ENCODE results near the gene TRIM67.

Gene TRIM67

GRCh38 chr1:231185391-231185790 is 23.5 kb downstream of the TRIM67 start:
- no peak for DNase-seq
- H3K4me3 ChIP-seq (ENCODE audit: low read depth, low read length), result no peak overlapping the region
- no peaks in the 10 kb centered on the region for H3K36me3 ChIP-seq
- TF ChIP-seq CTCF (IDR thresholded peaks at IDR 0.05; ENCODE audit: low read depth, low read length), result no peak
- H3K27me3 ChIP-seq, result no peaks in the 10 kb centered on the region
- H3K9me3 ChIP-seq, result no peaks in the 10 kb centered on the region
- H3K4me1 ChIP-seq, result no peaks in the 10 kb centered on the region

GRCh38 chr1:231186356-231187115 is 24.7 kb downstream of the TRIM67 start:
- no peaks in the 10 kb centered on the region for H3K4me1 ChIP-seq
- no peaks in the 10 kb centered on the region for H3K9me3 ChIP-seq
- DNase-seq, result no peak
- no peaks in the 10 kb centered on the region for H3K27me3 ChIP-seq
- no peak overlapping the region for H3K4me3 ChIP-seq (ENCODE audit: low read depth, low read length)
- no peak for TF ChIP-seq CTCF (IDR thresholded peaks at IDR 0.05; ENCODE audit: low read depth, low read length)
- no peaks in the 10 kb centered on the region for H3K36me3 ChIP-seq

- DNase-seq, result no peak
- Histone ChIP-seq H3K36me3 (no peaks in the 10 kb centered on the region), H3K4me1 (peaks cover 3% of the 10 kb centered on the region), H3K27me3 (no peaks in the 10 kb centered on the region), H3K4me3 (ENCODE audit: low read depth, low read length) (no peak overlapping the region), H3K9me3 (no peaks in the 10 kb centered on the region)
- TF ChIP-seq CTCF (IDR thresholded peaks at IDR 0.05; ENCODE audit: low read depth, low read length), result no peak
These were observed 25.7 kb downstream of the TRIM67 start for GRCh38 chr1:231187571-231187970.

GRCh38 chr1:231188072-231188471 is 26.2 kb downstream of the TRIM67 start:
- Histone ChIP-seq H3K4me3 (ENCODE audit: low read depth, low read length) (no peak overlapping the region), H3K4me1 (peaks cover 5% of the 10 kb centered on the region), H3K9me3 (no peaks in the 10 kb centered on the region), H3K36me3 (no peaks in the 10 kb centered on the region), H3K27me3 (no peaks in the 10 kb centered on the region)
- no peak for DNase-seq
- no peak for TF ChIP-seq CTCF (IDR thresholded peaks at IDR 0.05; ENCODE audit: low read depth, low read length)

- no peaks in the 10 kb centered on the region for H3K9me3 ChIP-seq
- no peak for TF ChIP-seq CTCF (IDR thresholded peaks at IDR 0.05; ENCODE audit: low read depth, low read length)
- no peak overlapping the region for H3K4me3 ChIP-seq (ENCODE audit: low read depth, low read length)
- peaks cover 6% of the 10 kb centered on the region for H3K4me1 ChIP-seq
- DNase-seq, result no peak
- no peaks in the 10 kb centered on the region for H3K27me3 ChIP-seq
- no peaks in the 10 kb centered on the region for H3K36me3 ChIP-seq
These were observed 26.9 kb downstream of the TRIM67 start for GRCh38 chr1:231188768-231189167.

GRCh38 chr1:231189683-231190270 is 27.9 kb downstream of the TRIM67 start:
- no peak for DNase-seq
- peaks cover 9% of the 10 kb centered on the region for H3K4me1 ChIP-seq
- no peak for TF ChIP-seq CTCF (IDR thresholded peaks at IDR 0.05; ENCODE audit: low read depth, low read length)
- H3K27me3 ChIP-seq, result no peaks in the 10 kb centered on the region
- H3K4me3 ChIP-seq (ENCODE audit: low read depth, low read length), result no peak overlapping the region
- no peaks in the 10 kb centered on the region for H3K9me3 ChIP-seq
- no peaks in the 10 kb centered on the region; the same call in 1 of the 2 replicates for H3K36me3 ChIP-seq

Measured in BE2C (cell line).